GM12891 (cell line): ENCODE data around the gene FHIT.

Experiments used
- PAX5 ChIP-seq: IDR thresholded peaks from 2 replicates; pipeline ENCODE4 v1.6.1; 2011; ENCODE audit warnings: low read length, moderate library complexity, mild to moderate bottlenecking; ENCODE audit not compliant: insufficient read depth, severe bottlenecking
- POLR2A ChIP-seq: IDR thresholded peaks from 2 replicates; pipeline ENCODE4 v1.6.1; 2011; ENCODE audit warnings: low read depth, low read length, control low read depth
- POLR2AphosphoS5 ChIP-seq: IDR thresholded peaks from 2 replicates; pipeline ENCODE4 v1.6.1; 2011; ENCODE audit warnings: low read depth, low read length, control low read depth
- SPI1 ChIP-seq: IDR thresholded peaks from 2 replicates; pipeline ENCODE4 v1.6.1; 2011; ENCODE audit warnings: low read depth, low read length, control low read depth
- TAF1 ChIP-seq: IDR thresholded peaks from 2 replicates; pipeline ENCODE4 v1.6.1; 2011; ENCODE audit warnings: low read depth, low read length, control low read depth

- TF ChIP-seq POLR2AphosphoS5 (no peak), POLR2A (no peak), TAF1 (no peak), SPI1 (no peak), PAX5 (no peak)
These were observed 591.2 kb downstream of the FHIT start for GRCh38 chr3:60660026-60660425.
